NOMO-1 treated with DMSO at 0.1 percent for 48 hours (cell line): ENCODE measurements around the gene AP3S2.
"Not testable (repeated sequence)": the region's sequence is repeated elsewhere in the genome, so short reads cannot be mapped to it uniquely, and the experiment has no call there.

Experiments used
- DNase-seq: peaks from one replicate; lab custom pipeline; 2025; ENCODE audit not compliant: unreplicated experiment; lab: John Stamatoyannopoulos, UW

The AP3S2 gene

DNA sequence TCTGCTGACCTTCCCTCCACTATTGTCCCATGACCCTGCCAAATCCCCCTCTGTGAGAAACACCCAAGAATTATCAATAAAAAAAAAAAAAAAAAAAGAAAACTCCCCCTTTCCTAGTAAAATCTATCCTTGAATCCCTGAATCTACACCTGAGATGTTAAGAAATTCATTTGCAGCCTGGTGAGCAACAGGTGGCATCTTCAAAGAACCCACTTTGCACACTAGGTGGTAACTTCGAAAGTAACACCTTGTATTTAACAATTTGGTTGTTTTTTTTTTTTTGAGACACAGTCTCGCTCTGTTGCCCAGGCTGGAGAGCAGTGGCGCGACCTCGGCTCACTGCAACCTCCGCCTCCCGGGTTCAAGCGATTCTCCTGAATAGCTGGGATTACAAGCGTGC lies 24.3 kb downstream of the AP3S2 start:
- DNase-seq, result not testable (repeated sequence)

DNA sequence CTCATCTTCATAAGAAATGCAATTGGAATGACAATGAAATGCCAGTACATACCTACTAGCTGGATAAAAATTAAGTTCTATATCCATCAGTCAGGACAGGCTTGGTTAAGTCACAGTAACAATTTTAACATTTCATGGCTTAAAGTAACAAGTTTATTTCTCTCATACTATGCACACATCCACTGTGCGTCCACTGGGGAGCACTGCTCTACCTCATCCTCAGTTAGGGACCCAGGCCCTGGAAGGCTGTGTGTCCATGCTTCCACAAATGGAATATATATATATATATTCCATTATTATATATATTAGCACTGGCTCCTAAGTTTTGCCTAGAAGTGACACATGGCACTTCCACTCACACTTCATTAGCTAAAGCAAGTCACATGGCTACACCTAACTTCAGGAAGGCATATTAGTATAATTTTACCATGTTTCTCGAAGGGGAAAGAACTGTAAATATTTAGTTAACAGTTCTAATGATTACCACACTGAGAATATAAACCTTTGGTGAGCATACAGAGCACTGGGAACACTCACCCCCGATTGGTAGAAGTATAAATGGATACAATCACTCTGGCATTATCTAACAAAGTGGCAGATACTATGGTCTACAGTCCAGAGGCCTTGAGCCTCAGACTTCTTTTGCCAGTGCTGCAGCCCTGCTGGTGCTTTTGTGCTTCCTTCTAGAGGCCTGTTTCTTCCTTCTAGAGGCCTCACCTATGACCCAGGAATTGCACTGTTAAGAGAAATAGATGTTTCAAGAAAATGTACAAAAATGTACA lies 28.6 kb downstream of the AP3S2 start:
- no peak for DNase-seq

DNA sequence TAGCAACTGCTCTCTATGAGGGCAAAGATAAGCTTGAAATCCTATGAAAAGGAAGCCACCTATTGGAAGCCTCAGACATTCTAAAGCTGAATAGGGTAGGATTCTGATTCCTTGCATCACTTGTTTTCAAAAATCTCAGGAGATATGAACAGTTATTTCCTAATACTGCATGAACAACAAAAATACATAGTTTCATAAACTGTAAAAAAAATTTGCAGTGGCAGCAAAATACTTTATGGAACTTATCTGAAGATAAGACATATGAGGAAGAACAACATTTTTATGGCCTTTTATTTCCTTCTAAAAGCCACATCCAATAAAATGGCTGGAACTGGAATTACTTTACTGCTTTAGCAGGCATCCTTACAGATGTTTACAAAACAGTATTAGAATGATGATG lies 29.9 kb downstream of the AP3S2 start:
- DNase-seq, result no peak

DNA sequence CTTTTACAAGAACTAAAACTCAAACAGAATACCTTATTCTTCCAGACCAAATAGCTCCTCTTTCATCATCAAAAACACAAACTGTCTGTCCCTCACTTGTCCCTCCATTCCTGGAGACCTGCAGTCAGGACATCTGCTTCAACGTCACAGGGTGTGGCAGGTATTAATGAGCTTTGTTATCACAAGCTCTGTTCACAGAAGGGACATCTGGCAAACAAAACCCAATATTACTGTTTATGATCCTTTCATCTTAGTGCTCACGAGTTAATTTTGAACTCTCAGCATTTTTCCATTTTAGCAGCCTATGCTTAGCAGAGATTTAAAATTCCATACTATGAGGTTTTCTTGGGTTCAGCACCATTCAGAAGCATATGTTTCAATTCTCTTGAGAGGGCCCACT lies 32.9 kb downstream of the AP3S2 start:
- no peak for DNase-seq

DNA sequence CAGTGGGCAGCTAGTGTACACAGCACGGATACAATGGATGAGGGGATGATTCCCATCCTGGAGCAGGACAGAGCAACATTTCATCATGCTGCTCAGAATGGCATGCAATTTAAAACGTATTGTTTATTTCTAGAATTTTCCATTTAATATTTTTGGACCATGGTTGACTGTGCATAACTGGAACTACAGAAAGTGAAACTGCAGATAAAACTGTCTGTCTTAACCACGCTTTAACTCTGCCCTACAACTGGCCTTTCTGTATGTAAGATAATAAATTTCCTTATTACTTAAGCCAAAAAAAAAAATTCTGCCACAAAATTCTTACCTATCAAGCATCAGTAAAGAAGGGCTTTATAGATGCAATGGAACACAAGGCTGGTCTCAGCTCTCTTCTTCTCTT lies 33.4 kb downstream of the AP3S2 start:
- DNase-seq, result no peak

DNA sequence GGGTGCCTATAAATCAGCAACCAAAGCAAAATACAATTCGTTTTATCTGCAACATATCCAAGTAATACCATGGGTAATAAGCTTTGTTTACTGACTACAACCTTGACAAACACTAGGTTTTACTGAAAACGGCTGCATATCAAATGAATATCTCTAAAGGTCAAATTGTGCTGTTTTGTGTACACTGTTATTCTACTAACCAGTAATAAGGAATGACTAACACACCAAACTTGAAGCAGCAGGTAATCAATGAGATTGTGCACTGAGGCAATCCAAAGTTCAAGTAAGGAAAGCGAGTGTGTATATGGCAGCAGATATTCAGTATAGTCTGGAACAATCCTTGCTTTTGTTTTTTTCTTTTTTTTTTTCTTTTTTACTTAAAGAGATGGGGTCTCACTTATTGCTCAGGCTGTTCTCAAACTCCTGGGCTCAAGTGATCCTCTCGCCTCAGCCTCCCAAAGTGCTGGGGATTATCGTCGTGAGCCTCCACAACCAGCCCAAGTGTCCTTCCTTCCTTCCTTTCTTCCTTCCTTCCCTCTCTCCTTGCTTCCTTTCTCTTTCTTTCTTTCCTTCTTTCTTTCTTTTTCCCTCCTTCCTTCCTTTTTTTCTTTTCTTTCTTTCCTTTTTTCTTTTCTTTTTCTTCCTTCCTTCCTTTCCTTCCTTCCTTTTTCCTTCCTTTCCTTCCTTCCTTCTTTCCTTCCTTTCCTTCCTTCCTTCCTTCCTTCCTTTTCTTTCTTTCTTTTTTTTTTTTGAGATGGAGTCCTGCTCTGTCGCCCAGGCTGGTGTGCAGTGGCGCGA lies 34.9 kb downstream of the AP3S2 start:
- no peak for DNase-seq

DNA sequence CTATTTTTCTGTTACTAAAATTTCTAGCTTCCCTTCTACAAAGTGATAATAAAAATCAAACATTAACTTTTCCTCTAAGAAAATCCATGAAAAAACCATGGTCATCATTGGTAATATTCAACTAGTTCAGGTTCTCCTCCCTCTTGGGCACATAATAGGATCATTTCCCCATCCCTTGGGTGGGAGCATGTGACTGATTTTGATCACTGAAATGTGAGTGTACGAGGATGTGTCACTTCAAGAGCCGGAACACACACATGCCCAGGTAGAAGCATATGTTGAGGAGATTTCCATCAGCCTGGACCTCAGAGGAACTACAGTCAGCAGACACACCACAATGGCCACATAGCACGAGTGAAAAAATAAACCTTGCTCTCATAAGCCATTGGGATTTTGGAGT lies 36.1 kb downstream of the AP3S2 start:
- DNase-seq, result no peak

DNA sequence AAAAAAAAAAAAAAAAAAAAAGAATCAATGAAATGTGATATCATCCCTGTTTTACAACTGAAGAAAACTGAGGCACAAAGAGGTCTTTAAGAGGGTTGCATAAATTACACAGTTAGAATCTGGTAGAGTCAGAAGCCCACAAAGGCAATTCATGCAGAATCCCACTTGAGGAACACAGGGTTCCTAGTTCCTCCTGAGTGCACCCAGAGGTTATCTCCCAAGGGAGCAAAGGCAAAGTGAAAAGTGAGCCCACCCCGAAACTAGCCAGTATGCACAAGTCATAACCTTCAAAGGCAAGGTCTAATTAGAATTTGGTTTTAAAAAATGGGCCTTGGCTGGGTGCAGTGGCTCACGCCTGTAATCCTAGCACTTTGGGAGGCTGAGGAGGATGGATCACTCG lies 37.8 kb downstream of the AP3S2 start:
- no peak for DNase-seq

DNA sequence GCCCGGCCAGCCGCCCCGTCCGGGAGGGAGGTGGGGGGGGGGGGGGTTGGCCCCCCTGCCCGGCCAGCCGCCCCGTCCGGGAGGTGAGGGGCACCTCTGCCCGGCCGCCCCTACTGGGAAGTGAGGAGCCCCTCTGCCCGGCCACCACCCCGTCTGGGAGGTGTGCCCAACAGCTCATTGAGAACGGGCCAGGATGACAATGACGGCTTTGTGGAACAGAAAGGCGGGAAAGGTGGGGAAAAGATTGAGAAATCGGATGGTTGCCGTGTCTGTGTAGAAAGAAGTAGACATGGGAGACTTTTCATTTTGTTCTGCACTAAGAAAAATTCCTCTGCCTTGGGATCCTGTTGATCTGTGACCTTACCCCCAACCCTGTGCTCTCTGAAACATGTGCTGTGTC lies 38.9 kb downstream of the AP3S2 start:
- not testable (repeated sequence) for DNase-seq

DNA sequence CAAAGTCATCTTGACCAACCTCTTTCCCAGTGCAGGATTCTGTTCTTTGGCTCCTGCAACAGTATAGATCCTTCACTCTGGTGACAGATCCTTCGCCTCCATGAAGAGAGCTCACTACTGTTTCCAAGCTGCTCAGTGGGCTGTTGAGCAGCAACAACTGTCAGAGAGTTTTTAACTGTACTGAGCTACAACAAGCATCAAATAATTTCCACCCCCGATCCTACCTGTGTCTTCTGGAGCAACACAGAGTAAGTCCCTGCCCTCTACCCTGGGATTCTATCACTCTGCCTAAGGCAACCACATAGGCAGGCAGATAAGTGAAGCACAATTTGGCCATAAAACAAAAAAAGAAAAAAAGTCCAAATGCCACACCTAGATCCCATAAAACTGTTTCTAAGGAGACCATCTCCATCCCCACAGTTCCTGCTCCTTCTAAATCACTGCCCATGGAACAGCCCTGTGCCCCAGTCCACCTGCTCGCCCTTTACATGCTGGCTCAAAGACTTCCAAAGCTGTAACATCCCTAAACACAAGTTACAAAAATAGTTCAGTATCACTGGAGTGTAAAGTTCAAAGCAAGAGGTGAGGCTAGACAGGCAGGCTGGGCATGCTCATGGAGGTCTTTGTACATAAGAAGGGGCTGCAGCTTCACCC lies 41.3 kb downstream of the AP3S2 start:
- DNase-seq, result no peak

DNA sequence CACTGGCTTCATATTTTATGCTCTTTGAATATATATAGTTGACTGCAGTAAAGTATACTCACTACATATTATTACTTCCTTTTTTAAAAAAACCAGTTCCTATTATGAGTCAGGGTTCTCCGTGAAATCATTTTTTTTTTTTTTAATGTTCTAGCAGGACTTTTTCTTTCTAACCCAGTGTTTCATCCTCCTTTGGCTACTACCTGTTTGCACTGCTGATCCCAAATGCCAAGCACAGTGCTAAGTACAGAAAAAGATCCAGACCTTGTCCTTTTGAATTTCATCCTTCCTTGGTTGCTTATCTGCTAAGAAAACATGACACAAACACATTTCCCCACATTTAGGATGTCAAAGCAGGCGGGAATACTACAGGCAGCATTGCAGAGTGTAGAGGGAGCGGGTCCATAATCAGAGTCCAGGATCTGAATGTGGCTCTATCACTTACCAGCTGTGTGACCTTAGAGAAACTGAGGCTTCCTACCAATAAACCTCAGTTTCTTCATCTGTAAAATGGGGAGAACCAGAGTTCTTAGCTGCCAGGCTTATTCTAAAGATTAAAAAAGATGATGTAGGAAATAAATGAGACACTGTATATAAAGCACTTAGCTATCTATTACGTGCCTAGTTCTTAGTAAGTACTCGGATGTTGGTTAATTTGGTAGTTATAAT lies 42.0 kb downstream of the AP3S2 start:
- DNase-seq, result peak; percentile 88

DNA sequence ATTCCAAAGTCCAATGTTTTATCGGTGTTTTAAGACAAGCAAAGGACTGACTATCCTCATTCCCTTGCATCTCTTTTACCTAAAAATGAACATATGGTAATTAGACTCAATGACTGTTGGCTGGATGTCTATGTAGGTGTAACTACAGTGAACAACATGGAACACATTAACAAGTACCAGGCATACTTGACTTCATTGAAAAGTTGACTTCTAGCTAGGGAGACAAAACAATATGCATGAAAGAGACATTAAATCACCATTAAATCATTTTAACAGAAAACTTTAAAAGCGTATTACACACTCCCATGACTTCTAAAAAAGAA lies 44.9 kb downstream of the AP3S2 start:
- DNase-seq, result no peak

DNA sequence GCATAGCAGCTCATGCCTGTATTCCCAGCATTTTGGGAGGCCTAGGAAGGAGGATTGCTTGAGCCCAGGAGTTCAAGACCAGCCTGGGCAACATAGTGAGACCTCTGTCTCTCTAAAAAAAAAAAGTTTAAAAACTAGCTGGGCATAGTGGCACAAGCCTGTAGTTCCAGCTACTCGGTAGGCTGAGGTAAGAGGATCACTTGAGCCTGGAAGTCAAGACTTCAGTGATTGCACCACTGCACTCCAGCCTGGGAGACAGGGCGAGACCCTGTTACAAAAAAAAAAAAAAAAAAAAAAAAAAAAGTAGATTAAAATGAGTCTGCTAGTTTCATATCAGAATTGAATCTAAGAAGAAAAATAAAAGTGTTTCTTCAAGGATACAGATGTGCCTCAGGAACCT lies 46.7 kb downstream of the AP3S2 start:
- DNase-seq, result no peak

DNA sequence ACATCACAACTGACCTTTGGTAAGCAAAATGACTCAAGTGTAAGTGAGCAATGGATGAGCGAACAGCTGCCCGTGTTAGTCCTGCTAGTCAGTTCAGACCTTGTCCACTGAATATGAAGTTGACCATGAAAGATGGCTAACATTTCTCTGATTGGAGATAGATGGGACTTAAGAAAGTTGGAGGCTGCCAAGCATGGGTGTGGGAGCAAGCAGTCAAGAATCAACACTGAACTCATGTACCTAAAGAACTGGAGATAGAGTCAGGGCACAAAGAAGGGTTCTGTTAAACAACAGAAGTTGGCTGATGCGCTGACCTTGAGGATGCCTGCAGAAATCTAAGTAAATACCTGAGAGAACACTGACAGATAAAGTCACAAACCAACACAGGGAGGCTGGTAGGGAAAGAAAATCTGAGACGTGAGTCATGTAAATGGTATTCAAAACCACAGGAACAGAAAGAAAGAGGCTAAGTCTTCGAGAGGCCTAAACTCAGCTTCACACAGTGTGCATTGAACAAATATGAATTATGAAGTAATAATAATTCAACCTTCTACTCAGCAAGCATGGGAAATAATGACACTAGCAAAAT lies 48.4 kb downstream of the AP3S2 start:
- DNase-seq, result no peak

DNA sequence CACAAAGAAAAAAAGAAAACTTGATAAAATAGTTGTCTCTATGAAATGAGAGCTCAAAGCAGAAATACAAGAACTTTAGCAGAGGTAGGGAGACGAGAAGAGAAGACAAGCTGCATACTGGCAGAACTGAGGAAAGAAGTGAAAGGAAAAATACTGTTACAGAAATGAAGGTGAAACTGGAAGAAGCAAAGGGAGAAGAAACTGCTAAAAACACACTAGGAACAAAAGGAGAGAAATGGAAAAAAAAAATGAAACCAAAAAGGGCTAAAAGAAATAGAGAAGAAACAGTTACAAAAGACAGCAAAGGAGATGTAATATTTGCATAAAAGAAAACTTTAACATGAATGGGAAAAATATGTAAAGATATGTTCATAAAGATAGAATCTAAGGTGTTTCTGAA lies 51.8 kb downstream of the AP3S2 start:
- no peak for DNase-seq

DNA sequence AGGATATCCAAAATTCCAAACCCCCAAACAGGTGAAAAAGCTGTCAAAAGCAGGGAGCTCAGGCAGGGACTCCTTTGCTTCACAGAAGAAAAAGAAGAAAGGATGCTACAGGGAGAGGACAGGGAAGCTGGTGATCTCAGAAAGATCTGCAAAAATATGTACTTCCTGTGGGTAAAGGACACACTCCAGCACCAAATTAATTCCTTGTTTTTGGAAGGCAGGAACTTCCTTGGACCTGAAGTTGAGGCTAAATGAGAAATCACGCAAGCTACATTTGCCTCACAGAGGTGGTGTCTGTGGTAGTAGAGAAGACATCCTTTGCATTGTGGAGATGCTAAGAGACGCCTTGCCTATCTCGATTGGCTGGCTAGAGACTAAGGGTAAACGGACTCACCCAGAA lies 52.5 kb downstream of the AP3S2 start:
- no peak for DNase-seq

DNA sequence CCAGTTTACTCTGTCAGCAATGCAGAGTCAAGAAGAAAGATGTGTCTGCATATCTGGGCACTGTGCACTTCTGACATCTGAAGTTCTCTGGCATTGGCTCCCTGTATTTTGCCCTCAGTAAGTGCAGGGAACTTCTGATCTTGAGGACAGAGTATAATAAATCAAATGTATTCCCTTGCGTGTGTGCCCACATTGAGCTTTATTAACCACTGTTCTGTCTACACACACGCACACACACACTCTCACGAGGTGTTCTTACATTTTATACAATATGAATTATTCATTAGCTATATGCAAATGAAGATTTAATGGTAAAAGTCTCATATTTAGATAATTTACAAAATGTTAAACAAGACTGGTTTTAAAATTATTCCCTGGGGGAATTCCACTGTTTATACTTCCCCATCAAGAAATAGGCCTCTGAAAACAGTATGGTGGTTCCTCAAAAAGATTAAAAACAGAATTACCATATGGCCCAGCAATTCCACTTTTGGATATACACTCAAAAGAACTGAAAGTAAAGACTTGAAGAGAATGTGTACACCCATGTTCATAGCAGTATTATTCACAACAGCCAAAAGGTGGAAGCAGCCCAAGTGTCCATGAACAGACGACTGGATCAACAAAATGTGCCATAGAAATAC lies 54.5 kb downstream of the AP3S2 start:
- DNase-seq, result no peak

DNA sequence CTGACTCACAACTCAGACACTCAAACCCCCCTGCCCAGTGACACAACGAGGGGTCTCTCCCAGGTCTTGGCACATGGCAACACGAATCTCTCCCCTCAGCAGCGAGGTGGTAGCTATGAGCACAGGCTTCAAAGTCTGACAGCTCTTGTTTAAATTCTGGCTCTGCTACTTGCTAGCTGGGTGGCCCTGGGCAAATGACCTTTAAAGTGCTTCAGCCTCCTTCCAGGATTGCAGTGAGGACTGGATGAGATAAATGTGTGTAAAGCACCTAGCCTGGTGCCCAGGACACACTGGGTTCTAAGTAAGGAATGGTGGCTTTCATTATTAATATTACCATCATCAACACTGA lies 56.0 kb downstream of the AP3S2 start:
- DNase-seq, result no peak

DNA sequence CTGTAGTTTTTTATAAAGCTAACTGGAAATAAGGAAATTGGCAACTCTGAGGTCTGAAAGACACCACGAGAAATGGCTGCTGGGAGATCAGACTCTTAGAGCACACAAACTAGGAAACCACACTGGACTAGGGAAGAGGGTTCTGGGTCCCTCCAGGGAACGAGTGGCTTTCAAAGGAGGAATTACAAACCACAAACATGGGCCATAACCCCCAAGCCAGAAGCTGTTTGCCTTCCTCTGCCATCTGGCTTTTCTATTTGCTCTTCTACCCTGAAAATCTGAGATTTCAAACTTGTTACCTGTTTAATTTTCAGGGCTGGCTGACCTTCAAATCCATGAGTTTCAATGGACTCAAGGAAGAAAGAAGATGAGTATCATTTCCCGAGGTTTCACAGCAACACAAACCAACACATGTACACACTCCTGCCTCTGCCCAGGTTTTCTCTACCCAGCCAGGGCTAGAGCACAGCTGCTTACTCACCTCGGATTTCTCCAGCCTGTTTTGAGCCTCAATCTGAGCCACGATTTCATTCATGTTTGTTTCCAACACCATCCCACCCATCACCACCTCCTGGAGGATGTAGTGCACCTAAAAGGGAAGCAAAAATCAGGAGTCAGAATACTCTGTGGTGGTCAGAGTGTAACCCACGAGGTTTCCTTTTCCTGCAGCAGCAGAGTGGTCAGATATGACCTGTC lies 56.5 kb downstream of the AP3S2 start:
- DNase-seq, result no peak
